ENCODE measurements around the gene EPHA4.

GRCh38 chr2:221569871-221570270 lies 2.2 kb downstream of the EPHA4 start:
- TF ChIP-seq CTCF (conservative IDR thresholded peaks at IDR 0.05; ENCODE audit: low read depth, low read length) (no peak), POLR2A (IDR thresholded peaks at IDR 0.05; ENCODE audit: low read depth, low read length) (no peak), RCOR1 (IDR thresholded peaks at IDR 0.05; ENCODE audit: insufficient replicate concordance, low read length) (no peak), CEBPB (IDR thresholded peaks at IDR 0.05; ENCODE audit: low read depth, low read length) (no peak), MAZ (IDR thresholded peaks at IDR 0.05; ENCODE audit: borderline replicate concordance, low read depth, low read length) (no peak), USF2 (IDR thresholded peaks at IDR 0.05; ENCODE audit: low read depth, low read length) (no peak), SMC3 (IDR thresholded peaks at IDR 0.05; ENCODE audit: low read depth, low read length) (no peak), BHLHE40 (IDR thresholded peaks at IDR 0.05; ENCODE audit: low read depth, low read length) (no peak), FOS (IDR thresholded peaks at IDR 0.05; ENCODE audit: low read depth, low read length) (no peak), ELK1 (IDR thresholded peaks at IDR 0.05; ENCODE audit: borderline replicate concordance, low read depth, low read length) (no peak), RAD21 (IDR thresholded peaks at IDR 0.05; ENCODE audit: low read length) (no peak), RFX5 (IDR thresholded peaks at IDR 0.05; ENCODE audit: low read depth, low read length) (no peak), CHD1 (IDR thresholded peaks at IDR 0.05; ENCODE audit: low read depth, low read length) (no peak)
